Peyer's patch (tissue), 4 donors: ENCODE data around the gene BET1L. TPM values are rescaled to one million over a fixed set of nuclear protein-coding genes. Genes with fewer than 3 reads are reported as not detected.
A peak's percentile ranks its signal among the peaks of the same experiment; 100 is the strongest.
"Not testable (repeated sequence)": the region's sequence is repeated elsewhere in the genome, so short reads cannot be mapped to it uniquely, and the experiment has no call there.

Experiments
- DNase-seq, 3 donors: peaks; one replicate each; pipeline ENCODE4 v3.0.0-alpha.2; 2017 to 2019
- H3K27ac ChIP-seq, 4 donors: fragments of 200-600 bp; sonication (generic); one replicate each; pipeline ENCODE4 v1.5.1; 2016 to 2019
- H3K27me3 ChIP-seq, 2 donors: fragments of 200-600 bp; sonication (generic); one replicate each; pipeline ENCODE4 v1.5.1; 2019
- H3K36me3 ChIP-seq, 3 donors: fragments of 200-600 bp; sonication (generic); one replicate each; pipeline ENCODE4 v1.5.1; 2016 to 2019
- H3K4me1 ChIP-seq, 4 donors: fragments of 200-600 bp; sonication (generic); one replicate each; pipeline ENCODE4 v1.5.1; 2016 to 2019
- H3K4me3 ChIP-seq, 4 donors: fragments of 200-600 bp; sonication (generic); 1 replicate in 3 of 4; 2 replicates in 1 of 4; pipeline ENCODE4 v1.5.1; 2016 to 2019; ENCODE audit warnings: mild to moderate bottlenecking in 1 of 4
- H3K9me3 ChIP-seq, 4 donors: fragments of 200-600 bp; sonication (generic); one replicate each; pipeline ENCODE4 v1.5.1; 2016 to 2019; ENCODE audit warnings: mild to moderate bottlenecking in 1 of 4
- POLR2A ChIP-seq, 2 donors: fragments of 450-650 bp; IDR thresholded peaks; one replicate each; pipeline ENCODE4 v1.5.1; 2017; ENCODE audit warnings: antibody characterized with exemption in 2 of 2, mild to moderate bottlenecking in 2 of 2, moderate library complexity in 2 of 2
- total RNA-seq, 4 donors: library from RNA; depleted of rRNA; stranded (reverse); fragments of >200 nt; gene quantifications; one replicate each; pipeline ENCODE4 v1.1.0, GENCODE V29; 2016
- TF ChIP-seq, protein P1 (sequence below), 6 experiments: fragments of 450-650 bp in 4 of 6; fragments of 200-600 bp in 2 of 6; sonication (generic) in 1 of 6; IDR thresholded peaks; one replicate each; pipeline ENCODE4 v1.5.1; 2017 to 2019; ENCODE audit warnings: antibody characterized with exemption in 6 of 6, mild to moderate bottlenecking in 3 of 6, moderate library complexity in 1 of 6

Gene BET1L
- total RNA-seq, 4 donors from 2014 or later: 20.6 to 69.7 (median 40.1) TPM

DNA sequence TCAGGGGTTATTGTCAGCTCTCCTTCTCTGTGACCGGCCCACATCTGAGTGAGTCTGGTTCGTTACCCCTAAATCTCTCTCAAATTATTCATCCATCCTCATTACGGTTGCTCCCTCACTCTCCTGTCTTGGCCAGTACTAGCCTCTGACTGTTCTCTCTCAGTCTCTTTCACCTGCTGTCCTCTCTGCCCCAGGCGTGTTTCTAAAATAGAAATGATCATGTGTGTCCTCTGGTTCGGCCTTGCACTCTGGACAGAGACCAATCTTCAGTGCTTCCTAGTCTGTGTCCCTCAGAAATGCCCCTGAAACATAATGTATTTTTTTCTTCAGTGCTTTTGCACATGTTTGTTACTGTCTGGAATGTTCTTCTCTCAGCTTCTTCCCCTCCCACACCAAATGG lies 34.4 kb upstream of the BET1L start:
- peaks cover 0 to 66% (median 0%) of the 10 kb centered on the region in 3 donors for H3K36me3 ChIP-seq
- no peaks in the 10 kb centered on the region for H3K9me3 ChIP-seq
- no peak for DNase-seq
- H3K27ac ChIP-seq: no peak overlapping the region
- H3K27me3 ChIP-seq: no peaks in the 10 kb centered on the region
- TF ChIP-seq, protein P1, sequence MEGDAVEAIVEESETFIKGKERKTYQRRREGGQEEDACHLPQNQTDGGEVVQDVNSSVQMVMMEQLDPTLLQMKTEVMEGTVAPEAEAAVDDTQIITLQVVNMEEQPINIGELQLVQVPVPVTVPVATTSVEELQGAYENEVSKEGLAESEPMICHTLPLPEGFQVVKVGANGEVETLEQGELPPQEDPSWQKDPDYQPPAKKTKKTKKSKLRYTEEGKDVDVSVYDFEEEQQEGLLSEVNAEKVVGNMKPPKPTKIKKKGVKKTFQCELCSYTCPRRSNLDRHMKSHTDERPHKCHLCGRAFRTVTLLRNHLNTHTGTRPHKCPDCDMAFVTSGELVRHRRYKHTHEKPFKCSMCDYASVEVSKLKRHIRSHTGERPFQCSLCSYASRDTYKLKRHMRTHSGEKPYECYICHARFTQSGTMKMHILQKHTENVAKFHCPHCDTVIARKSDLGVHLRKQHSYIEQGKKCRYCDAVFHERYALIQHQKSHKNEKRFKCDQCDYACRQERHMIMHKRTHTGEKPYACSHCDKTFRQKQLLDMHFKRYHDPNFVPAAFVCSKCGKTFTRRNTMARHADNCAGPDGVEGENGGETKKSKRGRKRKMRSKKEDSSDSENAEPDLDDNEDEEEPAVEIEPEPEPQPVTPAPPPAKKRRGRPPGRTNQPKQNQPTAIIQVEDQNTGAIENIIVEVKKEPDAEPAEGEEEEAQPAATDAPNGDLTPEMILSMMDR (IDR thresholded peaks at IDR 0.05): no peak
- TF ChIP-seq POLR2A (IDR thresholded peaks at IDR 0.05): no peak
- peaks cover 0 to 22% (median 3%) of the 10 kb centered on the region in 4 donors for H3K4me1 ChIP-seq
- H3K4me3 ChIP-seq: no peak overlapping the region

DNA sequence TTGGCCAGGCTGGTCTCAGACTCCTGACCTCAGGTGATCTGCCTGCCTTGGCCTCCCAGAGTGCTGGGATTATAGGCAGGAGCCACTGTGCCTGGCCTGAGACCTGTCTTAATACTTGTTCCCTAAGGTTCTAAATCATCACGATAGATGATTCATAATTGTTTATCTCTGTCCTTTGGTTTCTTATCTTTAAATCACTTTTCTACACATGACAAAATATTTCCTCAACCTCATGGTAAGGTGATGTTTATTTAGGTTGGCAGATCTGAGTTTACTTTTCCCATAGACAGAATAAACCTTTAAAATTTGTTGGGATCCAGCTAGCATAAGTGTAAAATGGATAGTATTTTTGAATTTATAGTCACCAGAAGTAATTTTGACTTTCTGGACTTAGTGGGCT lies 33.1 kb upstream of the BET1L start:
- peaks cover 0 to 24% (median 5%) of the 10 kb centered on the region in 4 donors for H3K4me1 ChIP-seq
- H3K4me3 ChIP-seq: no peak overlapping the region
- H3K9me3 ChIP-seq: no peaks in the 10 kb centered on the region
- H3K27me3 ChIP-seq: no peaks in the 10 kb centered on the region
- no peak for DNase-seq
- H3K27ac ChIP-seq: no peak overlapping the region
- TF ChIP-seq, protein P1 (IDR thresholded peaks at IDR 0.05): no peak
- TF ChIP-seq POLR2A (IDR thresholded peaks at IDR 0.05): no peak
- H3K36me3 ChIP-seq: peaks cover 0 to 53% (median 0%) of the 10 kb centered on the region in 3 donors

DNA sequence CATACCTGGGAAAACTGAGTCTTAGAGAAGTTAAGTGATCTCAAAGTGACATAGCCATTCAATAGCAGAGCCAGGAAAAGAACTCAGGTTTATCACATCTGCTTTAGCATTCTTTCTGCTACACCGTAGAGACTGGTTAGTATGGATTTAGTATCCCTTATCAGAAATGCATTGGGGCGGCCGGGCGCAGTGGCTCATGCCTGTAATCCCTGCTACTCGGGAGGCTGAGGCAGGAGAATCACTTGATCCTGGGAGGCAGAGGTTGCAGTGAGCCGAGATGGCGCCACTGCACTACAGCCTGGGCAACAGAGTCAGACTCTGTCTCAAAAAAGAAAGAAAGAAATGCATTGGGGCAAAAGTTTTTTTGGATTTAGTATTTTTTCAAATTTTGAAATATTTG lies 31.1 kb upstream of the BET1L start:
- H3K9me3 ChIP-seq, DNase-seq, H3K27me3 ChIP-seq, H3K27ac ChIP-seq, H3K4me3 ChIP-seq: not testable (repeated sequence)
- peaks cover 0 to 33% (median 0%) of the 10 kb centered on the region in 3 donors for H3K36me3 ChIP-seq
- H3K4me1 ChIP-seq: peaks cover 0 to 32% (median 6%) of the 10 kb centered on the region in 4 donors

GRCh38 chr11:236774-237767 lies 29.9 kb upstream of the BET1L start, which contains the start of gene PSMD13:
Gene PSMD13, plus strand, starts transcription at chr11:236976. Its CDS starts 74 bp downstream, at chr11:237050.
- no peak for TF ChIP-seq POLR2A (IDR thresholded peaks at IDR 0.05)
- TF ChIP-seq, protein P1 (IDR thresholded peaks at IDR 0.05): no peak
- no peaks in the 10 kb centered on the region for H3K9me3 ChIP-seq
- DNase-seq: peak; percentile 77 to 92 (median 89)
- H3K27me3 ChIP-seq: no peaks in the 10 kb centered on the region
- peak within 1 kb of the TSS; percentile 82 to 94 (median 87) for H3K4me3 ChIP-seq
- peaks cover 0 to 21% (median 0%) of the 10 kb centered on the region in 3 donors for H3K36me3 ChIP-seq
- peaks cover 0 to 32% (median 6%) of the 10 kb centered on the region in 4 donors for H3K4me1 ChIP-seq
- H3K27ac ChIP-seq: peak within 1 kb of the TSS; percentile 92 to 97 (median 95)

GRCh38 chr11:235997-236773 lies 29.0 kb upstream of the BET1L start, which contains the start of gene SIRT3:
Gene SIRT3, minus strand, starts transcription at chr11:236342. Its CDS starts 14 bp downstream, at chr11:236328.
- peaks cover 0 to 32% (median 6%) of the 10 kb centered on the region in 4 donors for H3K4me1 ChIP-seq
- peak; percentile 62 to 73 for TF ChIP-seq POLR2A (IDR thresholded peaks at IDR 0.05)
- TF ChIP-seq, protein P1 (IDR thresholded peaks at IDR 0.05): peak; percentile 22 to 59 (median 39)
- H3K27ac ChIP-seq: peak within 1 kb of the TSS; percentile 92 to 97 (median 95)
- H3K9me3 ChIP-seq: no peaks in the 10 kb centered on the region
- H3K36me3 ChIP-seq: peaks cover 0 to 12% (median 0%) of the 10 kb centered on the region in 3 donors
- H3K27me3 ChIP-seq: no peaks in the 10 kb centered on the region
- peak; percentile 85 to 95 (median 93) for DNase-seq
- peak within 1 kb of the TSS; percentile 82 to 94 (median 87) for H3K4me3 ChIP-seq
